ENCODE measurements around the gene DISP3.

GRCh38 chr1:11504599-11504998, 25.6 kb downstream of the DISP3 start:
- TF ChIP-seq SMARCB1 (IDR thresholded peaks at IDR 0.05; ENCODE audit: insufficient read length, low read depth) (no peak), NRF1 (conservative IDR thresholded peaks at IDR 0.05 in 1 of 2, IDR thresholded peaks at IDR 0.05 in 1 of 2) (no peak), RCOR1 (IDR thresholded peaks at IDR 0.05; ENCODE audit: borderline replicate concordance in 1 of 2, low read depth in 2 of 2, low read length in 2 of 2) (no peak), EZH2 (IDR thresholded peaks at IDR 0.05; ENCODE audit: borderline replicate concordance, low read depth, low read length) (no peak), CBX2 (IDR thresholded peaks at IDR 0.05; ENCODE audit: insufficient read depth, low read length, poor library complexity, severe bottlenecking) (no peak), EWSR1 (IDR thresholded peaks at IDR 0.05; ENCODE audit: borderline replicate concordance, low read depth, partially characterized antibody) (no peak), ZNF146 (CRISPR knock-in tag; IDR thresholded peaks at IDR 0.05; ENCODE audit: unreplicated experiment) (no peak), ZNF12 (CRISPR knock-in tag; IDR thresholded peaks at IDR 0.05) (no peak), IFI16 (CRISPR knock-in tag; IDR thresholded peaks at IDR 0.05) (no peak), ETS2 (tag; IDR thresholded peaks at IDR 0.05; ENCODE audit: borderline replicate concordance, poor library complexity, severe bottlenecking) (no peak)
- TF ChIP-seq, protein P1, sequence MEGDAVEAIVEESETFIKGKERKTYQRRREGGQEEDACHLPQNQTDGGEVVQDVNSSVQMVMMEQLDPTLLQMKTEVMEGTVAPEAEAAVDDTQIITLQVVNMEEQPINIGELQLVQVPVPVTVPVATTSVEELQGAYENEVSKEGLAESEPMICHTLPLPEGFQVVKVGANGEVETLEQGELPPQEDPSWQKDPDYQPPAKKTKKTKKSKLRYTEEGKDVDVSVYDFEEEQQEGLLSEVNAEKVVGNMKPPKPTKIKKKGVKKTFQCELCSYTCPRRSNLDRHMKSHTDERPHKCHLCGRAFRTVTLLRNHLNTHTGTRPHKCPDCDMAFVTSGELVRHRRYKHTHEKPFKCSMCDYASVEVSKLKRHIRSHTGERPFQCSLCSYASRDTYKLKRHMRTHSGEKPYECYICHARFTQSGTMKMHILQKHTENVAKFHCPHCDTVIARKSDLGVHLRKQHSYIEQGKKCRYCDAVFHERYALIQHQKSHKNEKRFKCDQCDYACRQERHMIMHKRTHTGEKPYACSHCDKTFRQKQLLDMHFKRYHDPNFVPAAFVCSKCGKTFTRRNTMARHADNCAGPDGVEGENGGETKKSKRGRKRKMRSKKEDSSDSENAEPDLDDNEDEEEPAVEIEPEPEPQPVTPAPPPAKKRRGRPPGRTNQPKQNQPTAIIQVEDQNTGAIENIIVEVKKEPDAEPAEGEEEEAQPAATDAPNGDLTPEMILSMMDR (IDR thresholded peaks at IDR 0.05 in 2 of 3, conservative IDR thresholded peaks at IDR 0.05 in 1 of 3; ENCODE audit: insufficient read depth in 2 of 3, low read depth in 1 of 3, low read length in 3 of 3): no peak
